HCT116 (cell line): ENCODE measurements around the gene KRTCAP2. TPM values are rescaled to one million over a fixed set of nuclear protein-coding genes. Genes with fewer than 3 reads are reported as not detected.

Source experiments
- ATAC-seq: fragments of 200-7000 bp; cut with Tn5 transposase; 2 replicates; pipeline ENCODE4 v1.9.1; 2020; ENCODE audit warnings: mild to moderate bottlenecking, moderate library complexity
- BruUV-seq: library from RNA; stranded (reverse); fragments of 400-500 nt; replicated peaks from 2 replicates; lab custom pipeline; 2021; lab: Mats Ljungman, UMichigan
- CTCF ChIA-PET: fragments of 300-600 bp; sonication (Branson Sonifier 250); formaldehyde crosslinking; loops from one replicate; lab custom pipeline; 2021; ENCODE audit warnings: antibody characterized with exemption; lab: Charles Lee
- POLR2A ChIA-PET: fragments of 300-600, 350-600 bp; sonication (Branson Sonifier 250); formaldehyde crosslinking; loops from one replicate; lab custom pipeline; 2021; ENCODE audit warnings: antibody characterized with exemption; lab: Charles Lee
- RAD21 ChIA-PET, 2 experiments: fragments of 300-600 bp; sonication (Branson Sonifier 250); formaldehyde crosslinking; loops; one replicate each; lab custom pipeline; 2023; ENCODE audit warnings: low total read pairs in 2 of 2; ENCODE audit not compliant: uncharacterized antibody in 2 of 2, unreplicated experiment in 2 of 2, low non-redundant PET in 1 of 2; lab: Charles Lee
- DNase-seq: peaks from one replicate; pipeline ENCODE4 v3.0.0-alpha.2; 2010; ENCODE audit warnings: low read depth, low spot score
- H2AFZ ChIP-seq: fragments of 200-600 bp; shearing (Covaris generic), sonication (generic); 2 replicates; pipeline ENCODE4 v1.6.1; 2017; ENCODE audit warnings: low read depth, mixed run types, mixed read lengths, antibody characterized with exemption, low read length; ENCODE audit not compliant: poor library complexity, severe bottlenecking
- H3K27ac ChIP-seq: 2 replicates; pipeline ENCODE4 v1.5.1; 2012; ENCODE audit warnings: low read depth, low read length
- H3K27me3 ChIP-seq: fragments of 200-600 bp; sonication (generic); 2 replicates; pipeline ENCODE4 v1.6.1; 2016; ENCODE audit warnings: mixed run types, low read length, mixed read lengths; ENCODE audit not compliant: insufficient read depth
- H3K36me3 ChIP-seq, 2 experiments: fragments of 200-500 bp in 1 of 2; fragments of 200-600 bp in 1 of 2; sonication (Bioruptor generic) in 1 of 2; sonication (generic) in 1 of 2; 2 replicates each; pipeline versions ENCODE4 v1.5.1 to v1.6.1; 2014 to 2016; ENCODE audit warnings: low read length in 2 of 2, inconsistent platforms in 1 of 2, mixed read lengths in 1 of 2, mixed run types in 1 of 2; ENCODE audit not compliant: insufficient read depth in 2 of 2, control insufficient read depth in 1 of 2
- H3K4me1 ChIP-seq, 2 experiments: fragments of 200-600 bp in 1 of 2; sonication (generic) in 1 of 2; 2 replicates each; pipeline versions ENCODE4 v1.5.1 to v1.6.1; 2012 to 2017; ENCODE audit warnings: low read length in 2 of 2, inconsistent platforms in 1 of 2, mild to moderate bottlenecking in 1 of 2, mixed read lengths in 1 of 2, mixed run types in 1 of 2, moderate library complexity in 1 of 2; ENCODE audit not compliant: insufficient read depth in 2 of 2, control insufficient read depth in 1 of 2
- H3K4me2 ChIP-seq: fragments of 200-600 bp; sonication (generic); 2 replicates; pipeline ENCODE4 v1.6.1; 2017; ENCODE audit warnings: mixed run types, low read length, mixed read lengths
- H3K4me3 ChIP-seq, 2 experiments: fragments of 200-600 bp in 1 of 2; sonication (generic) in 1 of 2; replicated peaks in 1 of 2; 2 replicates each; pipeline ENCODE4 v1.5.1; 2011 to 2016; ENCODE audit warnings: low read length in 2 of 2, control low read depth in 1 of 2, low read depth in 1 of 2, mild to moderate bottlenecking in 1 of 2, mixed read lengths in 1 of 2, mixed run types in 1 of 2
- H3K79me2 ChIP-seq: fragments of 200-600 bp; sonication (generic); 2 replicates; pipeline ENCODE4 v1.6.1; 2017; ENCODE audit warnings: mild to moderate bottlenecking, mixed run types, low read length, moderate library complexity, mixed read lengths; ENCODE audit not compliant: insufficient read depth
- H3K9ac ChIP-seq: fragments of 200-600 bp; sonication (generic); 2 replicates; pipeline ENCODE4 v1.6.1; 2016; ENCODE audit warnings: low read length, mixed read lengths
- H3K9me2 ChIP-seq: fragments of 200-600 bp; sonication (generic), shearing (Covaris generic); 2 replicates; pipeline ENCODE4 v1.6.1; 2017; ENCODE audit warnings: mixed run types, mild to moderate bottlenecking, moderate library complexity; ENCODE audit not compliant: insufficient read depth
- H3K9me3 ChIP-seq, 2 experiments: fragments of 200-500 bp in 1 of 2; fragments of 200-600 bp in 1 of 2; sonication (Bioruptor generic) in 1 of 2; sonication (generic) in 1 of 2; 2 replicates each; pipeline ENCODE4 v1.6.1; 2014 to 2017; ENCODE audit warnings: low read length in 2 of 2, mixed read lengths in 2 of 2, inconsistent platforms in 1 of 2, low read depth in 1 of 2, mild to moderate bottlenecking in 1 of 2, mixed run types in 1 of 2, moderate library complexity in 1 of 2; ENCODE audit not compliant: control insufficient read depth in 1 of 2, insufficient read depth in 1 of 2
- H4K20me1 ChIP-seq: fragments of 200-600 bp; sonication (generic), shearing (Covaris generic); 2 replicates; pipeline ENCODE4 v1.6.1; 2017; ENCODE audit warnings: mixed run types, mild to moderate bottlenecking, moderate library complexity; ENCODE audit not compliant: insufficient read depth
- JUND ChIP-seq: IDR thresholded peaks from 2 replicates; pipeline ENCODE4 v1.6.1; 2012
- POLR2AphosphoS5 ChIP-seq: IDR thresholded peaks from 2 replicates; pipeline ENCODE4 v1.6.1; 2011; ENCODE audit warnings: mild to moderate bottlenecking, low read depth, low read length, moderate library complexity
- RAD21 ChIP-seq: IDR thresholded peaks from 2 replicates; pipeline ENCODE4 v1.6.1; 2012; ENCODE audit warnings: low read depth, mild to moderate bottlenecking
- intact Hi-C: fragments of 100-400 bp; cut with micrococcal nuclease; formaldehyde crosslinking; loops from 2 replicates; pipeline ENCODE4 v1.10.0; 2022
- total RNA-seq: library from RNA; stranded (reverse); gene quantifications from one replicate; pipeline ENCODE4 v1.2.1, GENCODE V29; 2021; ENCODE audit not compliant: unreplicated experiment
- TF ChIP-seq, protein P1 (sequence below), 3 experiments: fragments of 200-600 bp in 1 of 3; sonication (generic) in 1 of 3; IDR thresholded peaks in 2 of 3; conservative IDR thresholded peaks in 1 of 3; 2 replicates each; pipeline ENCODE4 v1.5.1; 2012 to 2017; ENCODE audit warnings: low read depth in 2 of 3, low read length in 2 of 3, antibody characterized with exemption in 1 of 3, borderline replicate concordance in 1 of 3, control low read depth in 1 of 3, mild to moderate bottlenecking in 1 of 3, mixed read lengths in 1 of 3, mixed run types in 1 of 3, moderate library complexity in 1 of 3; ENCODE audit not compliant: insufficient read depth in 1 of 3

Gene KRTCAP2
- total RNA-seq, 1 experiment from 2014 or later = 143 TPM

DNA sequence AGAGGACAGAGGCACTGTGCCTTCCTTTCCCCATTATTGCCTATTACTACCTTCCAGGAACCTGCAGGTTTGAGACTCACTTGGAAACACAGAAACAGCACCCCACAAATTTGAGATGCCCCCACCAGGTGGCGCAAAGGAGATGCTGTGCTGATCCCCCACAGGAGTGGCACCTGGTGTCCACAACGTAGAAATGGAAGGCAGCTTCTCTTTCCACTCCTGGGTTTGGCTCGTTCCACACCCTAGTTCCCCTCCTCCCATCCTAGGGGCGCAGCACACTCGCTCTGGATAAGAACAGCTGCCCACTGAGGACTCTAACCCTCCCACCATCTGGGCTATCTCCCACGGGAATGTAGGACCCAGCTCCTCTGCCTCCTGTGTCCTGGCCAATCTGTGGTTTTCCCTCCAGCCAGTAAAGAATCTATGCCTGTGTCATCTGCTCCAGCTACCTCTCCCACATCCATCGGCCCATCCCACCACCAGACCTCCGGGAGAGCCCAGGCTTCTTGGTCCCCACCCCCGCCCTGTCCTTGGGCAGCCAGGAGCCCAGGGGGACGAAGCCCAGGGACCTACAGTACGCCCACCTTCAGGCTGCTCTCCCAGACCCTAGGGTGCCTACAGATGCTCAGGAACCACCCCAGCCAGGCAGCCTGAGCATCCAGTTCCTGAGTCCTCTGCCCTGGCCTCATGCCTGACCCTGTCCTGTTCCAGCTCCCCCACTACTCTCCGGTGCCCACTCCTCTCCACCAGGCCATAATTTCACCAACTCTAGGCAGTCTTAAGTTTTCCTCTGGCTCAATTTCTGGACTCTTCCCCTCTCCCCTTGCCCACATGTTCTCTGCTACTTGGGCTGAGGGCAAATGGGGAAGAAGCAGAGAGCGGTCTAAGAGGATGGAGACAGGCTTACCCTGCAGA is 34.0 kb upstream of the KRTCAP2 start:
- Histone ChIP-seq H3K79me2 (peaks cover 16% of the 10 kb centered on the region), H3K4me1 (peaks cover 22 to 33% of the 10 kb centered on the region in 2 experiments), H3K9me3 (no peaks in the 10 kb centered on the region), H3K36me3 (peaks cover 0 to 6% of the 10 kb centered on the region in 2 experiments; a peak in 1 of 4 replicates), H3K4me2 (peak overlapping the region; percentile 77), H3K9ac (peak overlapping the region; percentile 93), H3K4me3 (peak overlapping the region; percentile 4 to 21; a peak in 1 of 4 replicates), H2AFZ (no peak overlapping the region), H3K27ac (peak overlapping the region; percentile 58), H4K20me1 (no peaks in the 10 kb centered on the region), H3K9me2 (no peaks in the 10 kb centered on the region), H3K27me3 (no peaks in the 10 kb centered on the region)
- BruUV-seq = no TSS peak
- RAD21 ChIA-PET = interaction anchor here in 1 of 2 experiments (0.9 kb wide), 1 partner anchor 297 kb away, joined by 4 read pairs; no protein-coding TSS in a partner anchor
- TF ChIP-seq, protein P1, sequence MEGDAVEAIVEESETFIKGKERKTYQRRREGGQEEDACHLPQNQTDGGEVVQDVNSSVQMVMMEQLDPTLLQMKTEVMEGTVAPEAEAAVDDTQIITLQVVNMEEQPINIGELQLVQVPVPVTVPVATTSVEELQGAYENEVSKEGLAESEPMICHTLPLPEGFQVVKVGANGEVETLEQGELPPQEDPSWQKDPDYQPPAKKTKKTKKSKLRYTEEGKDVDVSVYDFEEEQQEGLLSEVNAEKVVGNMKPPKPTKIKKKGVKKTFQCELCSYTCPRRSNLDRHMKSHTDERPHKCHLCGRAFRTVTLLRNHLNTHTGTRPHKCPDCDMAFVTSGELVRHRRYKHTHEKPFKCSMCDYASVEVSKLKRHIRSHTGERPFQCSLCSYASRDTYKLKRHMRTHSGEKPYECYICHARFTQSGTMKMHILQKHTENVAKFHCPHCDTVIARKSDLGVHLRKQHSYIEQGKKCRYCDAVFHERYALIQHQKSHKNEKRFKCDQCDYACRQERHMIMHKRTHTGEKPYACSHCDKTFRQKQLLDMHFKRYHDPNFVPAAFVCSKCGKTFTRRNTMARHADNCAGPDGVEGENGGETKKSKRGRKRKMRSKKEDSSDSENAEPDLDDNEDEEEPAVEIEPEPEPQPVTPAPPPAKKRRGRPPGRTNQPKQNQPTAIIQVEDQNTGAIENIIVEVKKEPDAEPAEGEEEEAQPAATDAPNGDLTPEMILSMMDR (IDR thresholded peaks at IDR 0.05 in 2 of 3, conservative IDR thresholded peaks at IDR 0.05 in 1 of 3; ENCODE audit: borderline replicate concordance in 1 of 3, insufficient read depth in 1 of 3, low read depth in 2 of 3, low read length in 2 of 3) = peak; percentile 90 to 98 (median 92)
- TF ChIP-seq RAD21 (peak; percentile 83), JUND (no peak), POLR2AphosphoS5 (peak; percentile 38; the same call in 1 of the 2 replicates)
- DNase-seq (no peak), ATAC-seq (peak; percentile 65)
- POLR2A ChIA-PET = interaction anchor here (1.0 to 3.0 kb wide), 3 partner anchors 12 to 20 kb away, joined by 4 to 9 read pairs (median 5); no protein-coding TSS in a partner anchor
- CTCF ChIA-PET = interaction anchor here (0.8 to 4.0 kb wide), 18 partner anchors 12 to 297 kb away, joined by 3 to 16 read pairs (median 4); partner anchors contain the start of genes CLK2 and KRTCAP2
- intact Hi-C loops = loop anchor here (5.0 kb wide), 2 partner anchors 35 to 385 kb away; a partner anchor contains a TSS
